OCI-LY1 (cell line): ENCODE data around the gene AADAT.

Experiments
- CTCF ChIP-seq: fragments of 200-600 bp; sonication (generic), shearing (Covaris generic); IDR thresholded peaks from 2 replicates; pipeline ENCODE4 v1.5.1; 2017; ENCODE audit warnings: mild to moderate bottlenecking, antibody characterized with exemption, low read length, moderate library complexity, mixed read lengths
- EZH2 ChIP-seq: fragments of 200-600 bp; sonication (generic), shearing (Covaris generic); IDR thresholded peaks from 2 replicates; pipeline ENCODE4 v1.8.0; 2017; ENCODE audit warnings: borderline replicate concordance, mixed run types, mild to moderate bottlenecking, antibody characterized with exemption, low read length, moderate library complexity, mixed read lengths

DNA sequence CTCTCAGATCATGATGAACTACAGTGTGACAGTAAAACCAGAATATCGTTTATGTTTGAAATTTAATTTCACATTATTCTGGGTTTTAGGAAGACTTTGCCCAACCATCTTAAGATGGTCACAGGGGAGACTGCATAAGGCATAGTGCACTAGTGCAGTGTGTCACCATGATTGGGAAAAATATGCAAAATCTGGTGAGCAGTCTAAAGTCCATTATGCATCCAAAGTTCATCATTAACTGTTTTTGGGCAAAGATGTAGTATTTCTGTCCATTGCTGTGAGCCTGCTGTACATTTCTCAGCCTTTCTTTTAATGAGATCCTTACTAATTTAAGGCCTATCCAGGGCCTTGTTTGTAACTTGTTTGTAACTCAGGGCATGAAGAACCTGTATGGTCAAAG, 52.3 kb downstream of the AADAT start:
- TF ChIP-seq CTCF (no peak), EZH2 (no peak)
